Body of pancreas (tissue), 4 donors: ENCODE measurements around the gene MYOZ3. TPM values are rescaled to one million over a fixed set of nuclear protein-coding genes. Genes with fewer than 3 reads are reported as not detected.
A peak's percentile ranks its signal among the peaks of the same experiment; 100 is the strongest.

Source experiments
- ATAC-seq: fragments of 150-250 bp; one replicate; pipeline ENCODE4 v1.9.1; 2016
- DNase-seq, 4 donors: peaks; one replicate each; pipeline ENCODE4 v3.0.0-alpha.2; 2019
- H3K27ac ChIP-seq, 4 donors: fragments of 200-600 bp; sonication (generic); 1 replicate in 3 of 4; 2 replicates in 1 of 4; pipeline versions ENCODE4 v1.5.1 to v1.6.1; 2016 to 2019; ENCODE audit warnings: mild to moderate bottlenecking in 1 of 4, mixed read lengths in 1 of 4, moderate library complexity in 1 of 4
- H3K27me3 ChIP-seq, 2 donors: fragments of 200-600 bp; sonication (generic); one replicate each; pipeline ENCODE4 v1.6.0; 2016; ENCODE audit warnings: mild to moderate bottlenecking in 1 of 2
- H3K36me3 ChIP-seq, 2 donors: fragments of 200-600 bp; sonication (generic); replicated peaks in 1 of 2; 2 replicates each; pipeline ENCODE4 v1.5.1; 2016; ENCODE audit warnings: low read depth in 2 of 2; ENCODE audit not compliant: insufficient read depth in 1 of 2
- H3K4me1 ChIP-seq: fragments of 200-600 bp; sonication (generic); one replicate; pipeline ENCODE4 v1.6.0; 2016
- H3K4me3 ChIP-seq, 2 donors: fragments of 200-600 bp; sonication (generic); 1 replicate in 1 of 2; 2 replicates in 1 of 2; pipeline ENCODE4 v1.5.1; 2016 to 2019
- H3K9me3 ChIP-seq, 3 donors: fragments of 200-600 bp; sonication (generic); 1 replicate in 2 of 3; 2 replicates in 1 of 3; pipeline ENCODE4 v1.5.1; 2016
- CTCF ChIP-seq, 7 experiments: fragments of 450-650 bp in 4 of 7; fragments of 200-600 bp in 3 of 7; sonication (generic) in 3 of 7; IDR thresholded peaks; one replicate each; pipeline ENCODE4 v1.5.1; 2016 to 2019; ENCODE audit warnings: antibody characterized with exemption in 7 of 7
- POLR2A ChIP-seq, 3 donors: fragments of 450-650 bp; IDR thresholded peaks; one replicate each; pipeline ENCODE4 v1.6.1; 2016; ENCODE audit warnings: antibody characterized with exemption in 3 of 3, mild to moderate bottlenecking in 2 of 3
- WGBS, 2 donors: methylation state at CpG; one replicate each; pipeline ENCODE4 v1.1.5; 2017; 5-methylcytosine and 5-hydroxymethylcytosine counted together
- intact Hi-C: fragments of 100-400 bp; cut with DNase I; formaldehyde crosslinking; loops from one replicate; pipeline ENCODE4 v1.15.1; 2023
- total RNA-seq, 2 donors: library from RNA; depleted of rRNA; stranded (reverse); fragments of >200 nt; gene quantifications; one replicate each; pipeline ENCODE4 v1.1.0, GENCODE V29; 2016

Gene MYOZ3
- total RNA-seq, 2 donors from 2014 or later: 0.26 TPM; not detected in 1

GRCh38 chr5:150670275-150670947, 9.4 kb downstream of the MYOZ3 start:
- no peak for TF ChIP-seq POLR2A (IDR thresholded peaks at IDR 0.05)
- TF ChIP-seq CTCF (IDR thresholded peaks at IDR 0.05): no peak
- 80% methylated on average over 14 of the region's 14 CpGs for WGBS, 2 donors
- H3K4me1 ChIP-seq: peaks cover 17% of the 10 kb centered on the region
- H3K9me3 ChIP-seq: no peaks in the 10 kb centered on the region
- H3K27me3 ChIP-seq: peaks cover 0 to 9% of the 10 kb centered on the region in 2 donors
- no peak overlapping the region for H3K27ac ChIP-seq
- H3K36me3 ChIP-seq: no peaks in the 10 kb centered on the region
- ATAC-seq: no peak
- DNase-seq: no peak
- H3K4me3 ChIP-seq: no peak overlapping the region
- intact Hi-C loops: no loop called here

GRCh38 chr5:150670948-150671310, 9.9 kb downstream of the MYOZ3 start:
- Histone ChIP-seq H3K4me1 (peaks cover 17% of the 10 kb centered on the region), H3K9me3 (no peaks in the 10 kb centered on the region), H3K4me3 (no peak overlapping the region), H3K27me3 (peaks cover 0 to 9% of the 10 kb centered on the region in 2 donors), H3K36me3 (no peaks in the 10 kb centered on the region), H3K27ac (no peak overlapping the region)
- DNase-seq (no peak), ATAC-seq (no peak)
- TF ChIP-seq POLR2A (IDR thresholded peaks at IDR 0.05) (no peak), CTCF (IDR thresholded peaks at IDR 0.05) (no peak)
- intact Hi-C loops: no loop called here
- WGBS, 2 donors: 60 to 71% methylated on average over 2 of the region's 2 CpGs

GRCh38 chr5:150671509-150672236, 10.6 kb downstream of the MYOZ3 start:
- TF ChIP-seq CTCF (IDR thresholded peaks at IDR 0.05) (no peak), POLR2A (IDR thresholded peaks at IDR 0.05) (no peak)
- intact Hi-C loops: no loop called here
- Histone ChIP-seq H3K36me3 (no peaks in the 10 kb centered on the region), H3K27me3 (peaks cover 0 to 9% of the 10 kb centered on the region in 2 donors), H3K4me3 (no peak overlapping the region), H3K27ac (no peak overlapping the region), H3K9me3 (no peaks in the 10 kb centered on the region), H3K4me1 (peaks cover 17% of the 10 kb centered on the region)
- no peak for DNase-seq
- 5 to 13% methylated on average over 34 to 51 of the region's 51 CpGs for WGBS, 2 donors
- ATAC-seq: peak; percentile 7

GRCh38 chr5:150672237-150672883, 11.3 kb downstream of the MYOZ3 start:
- ATAC-seq (peak; percentile 43), DNase-seq (peak in 3 of 4 donors; percentile 31 to 44 (median 39))
- peaks cover 17% of the 10 kb centered on the region for H3K4me1 ChIP-seq
- H3K4me3 ChIP-seq: no peak overlapping the region
- peaks cover 0 to 9% of the 10 kb centered on the region in 2 donors for H3K27me3 ChIP-seq
- no peaks in the 10 kb centered on the region for H3K9me3 ChIP-seq
- 4 to 9% methylated on average over 28 to 38 of the region's 38 CpGs for WGBS, 2 donors
- intact Hi-C loops: no loop called here
- TF ChIP-seq POLR2A (IDR thresholded peaks at IDR 0.05) (no peak), CTCF (IDR thresholded peaks at IDR 0.05) (no peak)
- H3K27ac ChIP-seq: no peak overlapping the region
- no peaks in the 10 kb centered on the region for H3K36me3 ChIP-seq
